Effector memory CD8-positive, alpha-beta T cell (primary cell): ENCODE measurements around the gene MVB12B.
A peak's percentile ranks its signal among the peaks of the same experiment; 100 is the strongest.

Experiments used
- ATAC-seq: fragments of 150-1000 bp; cut with Tn5 transposase; replicated peaks from 2 replicates; pipeline ENCODE4 v1.10.0; 2021; ENCODE audit warnings: mild to moderate bottlenecking, moderate library complexity
- DNase-seq, 3 experiments: peaks; one replicate each; pipeline ENCODE4 v3.0.0; 2021
- H3K27ac Mint-ChIP-seq, 2 donors: one replicate each; pipeline ENCODE4 v1.8.0; 2022; ENCODE audit warnings: mild to moderate bottlenecking in 2 of 2, mixed read lengths in 2 of 2, moderate library complexity in 2 of 2
- H3K27me3 Mint-ChIP-seq, 2 donors: one replicate each; pipeline ENCODE4 v1.8.0; 2022; ENCODE audit warnings: mixed read lengths in 2 of 2
- H3K36me3 Mint-ChIP-seq: one replicate; pipeline ENCODE4 v1.8.0; 2022; ENCODE audit warnings: mild to moderate bottlenecking, moderate library complexity, mixed read lengths; ENCODE audit not compliant: insufficient read depth
- H3K4me1 Mint-ChIP-seq, 2 donors: one replicate each; pipeline ENCODE4 v1.8.0; 2022; ENCODE audit warnings: low read depth in 2 of 2, mixed read lengths in 2 of 2
- H3K4me3 Mint-ChIP-seq, 2 donors: one replicate each; pipeline ENCODE4 v1.8.0; 2022; ENCODE audit warnings: mild to moderate bottlenecking in 2 of 2, mixed read lengths in 2 of 2, moderate library complexity in 2 of 2
- H3K9me3 Mint-ChIP-seq, 2 donors: one replicate each; pipeline ENCODE4 v1.8.0; 2022; ENCODE audit warnings: mixed read lengths in 2 of 2

Gene MVB12B

DNA sequence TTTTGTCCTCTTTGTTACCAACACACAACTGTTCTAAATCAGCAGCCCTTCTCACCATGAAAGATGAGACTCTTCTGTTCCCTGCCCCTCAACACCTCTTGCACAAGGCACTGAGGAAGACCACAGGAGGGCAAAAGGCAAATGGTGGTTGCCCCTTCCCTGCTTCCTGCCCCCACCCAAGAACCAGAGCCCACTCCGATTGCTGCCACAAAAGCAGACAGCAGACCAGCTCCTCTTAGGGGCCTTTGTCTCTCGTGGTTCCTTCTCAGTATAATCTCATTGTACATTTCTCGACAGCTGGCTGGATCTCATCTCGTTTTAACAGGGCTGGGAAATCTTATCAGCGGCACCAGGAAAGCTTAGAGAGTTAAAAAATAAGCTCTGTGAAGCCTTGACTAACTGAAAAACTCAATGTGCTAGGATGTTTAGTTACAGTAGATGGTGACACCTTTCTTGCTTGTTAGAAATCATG lies 1.1 kb downstream of the MVB12B start:
- Mint-ChIP-seq H3K27ac (peak overlapping the region; percentile 92 to 96), H3K9me3 (no peaks in the 10 kb centered on the region), H3K36me3 (peaks cover 14% of the 10 kb centered on the region), H3K4me3 (peak overlapping the region; percentile 83 to 87), H3K4me1 (peaks cover 56 to 62% of the 10 kb centered on the region in 2 donors), H3K27me3 (no peaks in the 10 kb centered on the region)
- ATAC-seq (no peak), DNase-seq (peak in 2 of 3 experiments; percentile 3 to 19)

DNA sequence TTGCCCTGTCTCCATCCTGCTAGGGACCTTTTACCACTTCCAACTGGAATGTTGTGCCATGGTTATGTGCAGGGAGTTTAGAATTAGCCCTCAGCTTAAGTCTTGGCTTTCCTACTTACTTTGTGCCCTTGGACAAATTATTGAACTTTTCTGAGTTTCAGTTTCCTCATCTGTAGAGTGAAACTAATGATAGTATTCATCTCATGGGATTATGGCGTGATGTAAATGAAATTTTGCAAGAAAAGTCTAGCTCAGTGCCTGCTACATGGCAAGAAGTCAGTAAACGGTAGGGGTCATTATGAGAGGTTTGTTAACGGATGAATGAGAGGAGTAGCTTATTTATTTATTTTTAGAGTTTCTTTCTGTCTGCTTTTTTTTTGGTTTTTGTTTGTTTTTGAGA lies 1.8 kb downstream of the MVB12B start:
- no peaks in the 10 kb centered on the region for H3K27me3 Mint-ChIP-seq
- no peaks in the 10 kb centered on the region for H3K9me3 Mint-ChIP-seq
- peak overlapping the region; percentile 92 to 96 for H3K27ac Mint-ChIP-seq
- peaks cover 57 to 64% of the 10 kb centered on the region in 2 donors for H3K4me1 Mint-ChIP-seq
- DNase-seq: no peak
- ATAC-seq: no peak
- H3K36me3 Mint-ChIP-seq: peaks cover 14% of the 10 kb centered on the region
- peak overlapping the region; percentile 83 to 87 for H3K4me3 Mint-ChIP-seq

DNA sequence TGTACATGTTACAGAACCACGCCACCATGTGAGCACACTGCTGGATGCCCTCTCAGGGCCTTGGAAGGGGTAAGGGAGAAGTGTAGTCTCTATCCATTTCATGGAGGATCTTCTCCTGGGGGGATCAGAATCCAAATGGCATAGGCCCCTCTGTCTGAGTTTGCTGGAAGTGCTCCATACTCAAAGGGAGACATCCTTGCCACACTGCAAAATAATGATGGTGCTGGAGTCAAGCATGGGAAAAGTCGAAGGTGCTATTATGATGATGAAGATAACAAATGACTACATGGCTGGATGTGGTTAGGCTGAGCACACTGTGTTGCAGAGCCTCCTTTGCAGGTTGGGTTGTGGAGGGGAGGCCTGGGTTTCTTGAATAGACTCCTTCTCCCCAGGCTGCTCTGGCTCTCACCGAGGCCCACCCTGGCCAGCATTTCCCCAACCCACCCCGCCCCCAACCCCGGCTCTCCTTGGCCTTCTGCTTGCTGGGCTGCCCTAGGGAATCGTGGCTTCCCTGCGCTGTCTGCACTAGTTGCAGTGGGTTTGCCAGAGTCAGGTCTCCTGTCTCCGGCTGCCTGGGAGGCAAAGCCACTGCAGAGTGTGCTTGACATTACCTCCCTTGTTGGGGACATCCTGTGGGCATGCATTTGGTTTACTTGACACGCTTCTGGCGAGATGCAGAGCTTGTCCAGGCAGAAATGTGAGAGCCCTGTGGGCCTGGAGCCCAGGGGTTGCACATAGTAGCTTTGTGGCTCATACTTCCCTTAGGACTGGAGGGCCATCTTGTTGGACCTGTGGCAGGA lies 3.0 kb downstream of the MVB12B start:
- DNase-seq (peak; percentile 16 to 46 (median 21)), ATAC-seq (peak; percentile 61)
- Mint-ChIP-seq H3K9me3 (no peaks in the 10 kb centered on the region), H3K27ac (peak overlapping the region; percentile 92 to 96), H3K27me3 (no peaks in the 10 kb centered on the region), H3K4me1 (peaks cover 62 to 70% of the 10 kb centered on the region in 2 donors), H3K36me3 (peaks cover 14% of the 10 kb centered on the region), H3K4me3 (peak overlapping the region; percentile 83 to 87)

DNA sequence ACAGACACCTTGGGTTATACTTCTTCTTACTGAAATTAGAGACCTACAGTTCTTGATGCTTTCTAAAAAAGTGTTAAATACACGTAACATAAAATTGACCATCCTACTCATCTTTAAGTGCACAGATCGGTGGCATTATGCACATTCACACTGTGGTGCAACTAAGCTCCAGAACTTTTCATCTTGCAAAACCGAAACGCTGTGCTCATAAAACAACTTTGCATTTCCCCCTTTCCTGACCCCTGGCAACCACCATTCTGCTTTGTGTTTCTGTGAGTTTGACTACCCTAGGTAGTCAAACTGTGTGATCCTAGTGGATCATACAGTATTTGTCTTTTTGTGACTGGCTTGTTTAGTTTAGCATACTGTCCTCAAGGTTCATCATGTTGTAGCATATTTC lies 3.9 kb downstream of the MVB12B start:
- Mint-ChIP-seq H3K4me1 (peaks cover 69 to 75% of the 10 kb centered on the region in 2 donors), H3K4me3 (peak overlapping the region; percentile 83 to 87), H3K27ac (peak overlapping the region; percentile 92 to 96), H3K9me3 (no peaks in the 10 kb centered on the region), H3K27me3 (no peaks in the 10 kb centered on the region), H3K36me3 (peaks cover 14% of the 10 kb centered on the region)
- no peak for DNase-seq
- no peak for ATAC-seq

DNA sequence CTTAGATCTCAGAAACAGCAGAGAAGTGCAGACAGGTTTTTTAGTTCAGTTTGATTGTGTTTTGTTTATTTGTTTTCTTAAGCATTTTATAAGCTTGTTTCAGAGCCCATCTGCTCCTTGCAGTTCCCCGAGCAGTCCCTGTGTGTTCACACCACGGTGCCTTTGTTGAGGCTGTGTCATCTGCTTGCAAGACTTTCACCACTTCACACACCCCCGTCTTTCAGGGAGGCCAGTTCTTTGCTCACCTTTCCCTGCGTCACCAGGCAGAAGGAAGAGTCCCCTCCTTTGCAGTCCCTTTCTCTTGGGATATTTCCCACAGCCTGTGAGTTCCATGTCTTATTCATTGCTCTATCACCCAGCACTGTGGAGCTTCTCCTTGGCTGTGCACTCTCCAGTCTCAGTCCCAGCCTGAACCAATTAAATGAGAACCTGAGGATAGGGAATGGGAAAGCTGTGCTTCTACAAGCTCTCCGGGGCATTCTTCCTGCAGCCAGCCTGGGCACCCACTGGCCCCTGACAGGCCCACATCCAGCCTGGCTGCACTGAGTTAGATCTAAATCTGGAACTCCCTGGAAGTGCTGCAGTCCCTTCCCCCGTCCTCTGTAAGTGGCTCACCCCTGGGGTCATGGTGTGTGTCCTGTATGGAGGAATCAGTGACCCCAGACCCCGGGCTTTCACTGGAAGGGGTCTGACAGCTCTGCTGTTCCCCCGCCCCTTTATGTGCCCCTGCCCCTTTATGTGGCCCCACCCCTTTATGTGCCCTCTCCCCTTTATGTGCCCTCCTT lies 5.5 kb downstream of the MVB12B start:
- H3K36me3 Mint-ChIP-seq: peaks cover 9% of the 10 kb centered on the region
- H3K27ac Mint-ChIP-seq: peak overlapping the region; percentile 91 to 96
- H3K27me3 Mint-ChIP-seq: no peaks in the 10 kb centered on the region
- DNase-seq (no peak), ATAC-seq (no peak)
- peak overlapping the region; percentile 29 to 87 for H3K4me3 Mint-ChIP-seq
- peaks cover 68 to 76% of the 10 kb centered on the region in 2 donors for H3K4me1 Mint-ChIP-seq
- no peaks in the 10 kb centered on the region for H3K9me3 Mint-ChIP-seq

DNA sequence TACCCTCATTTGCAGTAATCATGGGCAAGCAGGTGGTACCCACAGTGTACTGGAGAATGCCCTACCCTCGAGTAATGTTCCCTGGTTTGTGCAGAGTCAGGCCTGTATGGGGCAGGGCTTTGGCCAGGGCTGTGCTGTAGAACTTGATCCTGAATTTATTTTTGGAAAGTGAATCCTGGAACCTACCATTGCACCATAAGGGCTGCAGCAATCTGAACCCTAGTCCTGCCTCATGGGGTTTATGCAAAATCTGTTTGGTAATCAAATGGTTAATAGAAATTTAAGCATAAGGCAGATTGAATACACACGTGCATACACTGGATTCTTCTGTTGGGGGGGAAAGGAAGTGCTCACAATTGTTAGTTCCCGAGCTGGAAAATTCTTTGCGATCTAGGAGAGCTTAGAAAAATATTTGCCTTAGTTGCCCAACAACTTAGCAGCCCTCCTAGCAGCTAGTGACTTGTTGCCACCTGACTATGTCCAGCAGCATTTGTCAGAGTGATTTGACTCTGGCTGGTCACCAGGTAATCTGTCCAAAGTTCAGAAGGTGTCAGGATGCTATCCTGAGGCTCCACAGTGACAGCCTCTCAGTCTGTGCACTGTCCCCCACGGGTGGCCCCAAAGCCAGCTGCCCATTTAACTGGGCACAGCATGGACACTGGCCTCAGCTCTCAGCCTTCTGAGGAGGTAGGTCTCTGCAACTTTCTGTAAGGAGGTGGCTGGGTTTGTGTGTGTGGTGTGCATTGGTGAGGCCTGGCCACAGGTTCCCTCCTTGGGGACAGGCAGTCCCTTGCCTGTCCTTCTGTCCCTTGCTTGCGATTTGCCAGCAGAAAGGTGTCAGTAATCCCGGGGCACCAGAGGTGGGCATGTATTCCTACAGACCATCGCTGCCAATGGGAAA lies 8.3 kb downstream of the MVB12B start:
- H3K9me3 Mint-ChIP-seq: no peaks in the 10 kb centered on the region
- H3K27ac Mint-ChIP-seq: peak overlapping the region; percentile 38 to 81
- peaks cover 61 to 74% of the 10 kb centered on the region in 2 donors for H3K4me1 Mint-ChIP-seq
- DNase-seq (no peak), ATAC-seq (no peak)
- no peak overlapping the region for H3K4me3 Mint-ChIP-seq
- no peaks in the 10 kb centered on the region for H3K27me3 Mint-ChIP-seq
- H3K36me3 Mint-ChIP-seq: no peaks in the 10 kb centered on the region

DNA sequence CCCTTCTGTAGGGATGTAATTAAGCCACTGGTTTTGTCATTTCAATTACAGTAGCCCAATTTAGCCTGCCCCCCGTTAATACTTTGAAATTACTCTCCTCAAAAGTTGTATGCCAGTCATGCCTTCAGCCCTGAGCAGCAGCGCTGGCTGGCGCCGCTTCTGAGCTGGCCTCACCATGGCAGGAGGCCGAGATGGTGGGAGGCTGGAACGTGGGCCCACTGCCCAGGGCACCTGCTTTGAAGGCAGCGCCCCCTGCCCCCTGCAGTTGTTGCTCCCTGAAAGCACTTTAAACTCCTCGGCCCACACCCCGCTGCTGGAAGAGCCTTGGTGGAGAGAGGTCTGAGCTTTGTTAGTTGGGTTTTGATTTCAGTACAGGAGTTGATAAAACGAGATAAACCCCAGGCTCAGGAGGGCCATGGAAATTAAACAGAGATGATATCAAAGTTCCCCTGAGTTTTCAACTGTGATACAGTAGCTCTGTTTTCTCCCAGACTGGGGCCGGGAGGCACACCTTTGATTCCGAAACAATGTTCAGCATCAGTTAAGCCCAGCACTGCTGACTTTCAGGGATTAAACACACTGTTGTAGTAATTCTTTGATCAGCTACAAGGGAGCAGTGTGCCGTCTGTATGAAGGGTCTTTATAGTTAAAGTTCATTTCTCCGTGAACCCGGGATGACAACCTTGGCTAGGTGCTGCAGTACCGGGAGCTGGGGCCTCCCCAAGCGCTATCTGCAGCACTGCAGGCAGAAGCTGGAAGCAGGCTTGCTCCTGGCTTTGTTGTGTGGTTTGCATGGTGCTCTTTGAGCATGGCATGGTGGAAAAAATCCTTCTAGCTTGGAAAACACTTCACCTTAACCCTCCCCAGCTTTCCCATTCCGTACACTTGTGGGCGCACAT lies 9.5 kb downstream of the MVB12B start:
- peaks cover 52 to 63% of the 10 kb centered on the region in 2 donors for H3K4me1 Mint-ChIP-seq

DNA sequence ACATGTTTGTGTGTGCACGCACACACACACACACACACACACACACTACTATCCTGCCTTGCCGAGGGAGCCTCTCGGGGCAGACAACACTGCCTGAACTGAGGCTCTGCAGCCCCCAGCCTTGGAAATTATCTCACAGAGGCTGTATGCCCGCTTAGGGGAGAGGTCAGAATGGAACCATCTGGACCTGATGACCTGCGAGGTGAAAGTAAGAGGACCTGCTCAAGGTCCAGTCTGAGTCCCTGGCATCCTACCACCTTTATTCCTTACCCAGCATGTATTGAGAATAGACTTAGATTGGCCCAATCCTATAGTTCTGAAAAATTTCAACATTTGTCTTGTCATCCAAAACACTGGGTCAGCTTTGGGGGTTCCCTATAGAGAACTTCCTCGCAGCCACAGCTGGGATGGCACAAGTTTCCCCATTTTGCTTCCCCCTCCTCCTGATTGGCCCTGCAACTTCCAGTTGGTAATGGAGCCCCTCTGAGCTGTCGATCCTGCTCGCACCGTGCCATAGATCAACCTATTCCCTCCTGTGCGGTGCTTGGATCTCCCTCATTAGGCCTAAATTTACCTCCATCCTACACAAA lies 10.2 kb downstream of the MVB12B start:
- Mint-ChIP-seq H3K4me3 (no peak overlapping the region), H3K27me3 (no peaks in the 10 kb centered on the region), H3K27ac (peak overlapping the region; percentile 32 to 71), H3K36me3 (peaks cover 14% of the 10 kb centered on the region), H3K9me3 (no peaks in the 10 kb centered on the region), H3K4me1 (peaks cover 46 to 57% of the 10 kb centered on the region in 2 donors)
- ATAC-seq (no peak), DNase-seq (no peak)

More for the DNA sequence above, 9.5 kb downstream of the MVB12B start:
- no peaks in the 10 kb centered on the region for H3K9me3 Mint-ChIP-seq
- DNase-seq (no peak), ATAC-seq (no peak)
- H3K27me3 Mint-ChIP-seq: no peaks in the 10 kb centered on the region
- H3K27ac Mint-ChIP-seq: peak overlapping the region; percentile 38 to 71
- H3K36me3 Mint-ChIP-seq: peaks cover 8% of the 10 kb centered on the region
- H3K4me3 Mint-ChIP-seq: no peak overlapping the region

DNA sequence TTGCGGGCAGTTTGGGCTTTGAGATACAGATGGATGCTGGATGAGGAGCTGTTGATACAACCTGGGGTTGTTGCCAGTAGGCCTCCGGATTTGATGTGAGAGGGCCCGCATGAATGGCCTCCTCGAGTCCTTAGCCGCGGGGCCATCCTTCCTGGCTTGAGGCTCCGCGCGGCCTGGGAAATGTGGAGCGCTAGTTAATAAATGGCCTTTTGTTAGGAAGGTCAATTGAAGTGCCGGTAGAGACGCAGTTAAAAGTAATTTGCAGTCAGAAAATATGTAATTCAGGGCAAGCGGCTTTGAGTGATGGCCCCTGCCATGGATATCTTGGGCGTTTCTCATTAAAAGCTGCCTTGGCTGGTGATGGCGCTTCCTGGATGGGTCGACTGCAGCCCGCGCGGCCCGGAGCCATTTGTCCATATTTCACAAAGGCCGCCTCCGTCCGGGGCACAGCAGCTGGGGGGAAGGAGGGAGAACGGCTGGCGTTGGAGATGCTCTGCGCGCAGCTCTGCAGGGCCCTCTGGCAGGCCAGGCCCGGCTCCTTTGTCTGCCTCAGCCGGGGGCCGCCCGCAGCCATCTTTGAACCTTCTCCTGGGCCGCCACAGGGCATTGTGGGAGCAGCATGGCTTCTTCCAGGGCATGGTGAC lies 11.2 kb downstream of the MVB12B start:
- no peaks in the 10 kb centered on the region for H3K27me3 Mint-ChIP-seq
- H3K4me1 Mint-ChIP-seq: peaks cover 36 to 52% of the 10 kb centered on the region in 2 donors
- H3K4me3 Mint-ChIP-seq: no peak overlapping the region

DNA sequence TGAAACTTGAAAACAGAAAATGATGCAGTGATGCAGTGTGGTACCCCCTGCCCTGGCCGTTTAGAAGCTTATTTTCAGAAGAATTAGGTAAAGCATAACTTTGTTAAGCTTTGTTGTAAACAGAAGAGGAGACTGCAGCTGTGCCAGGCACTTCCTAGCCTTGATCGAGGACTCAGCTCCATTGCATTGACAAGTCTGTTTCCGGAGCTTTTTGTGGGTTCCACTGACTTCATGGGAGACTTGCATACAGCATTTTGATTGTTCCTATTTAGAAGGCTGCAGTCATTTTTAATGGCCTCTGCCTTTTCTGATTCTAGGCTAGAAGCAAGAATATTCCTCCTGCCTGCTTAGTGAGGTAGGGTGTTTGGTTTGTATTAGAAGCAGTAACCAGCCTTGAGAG lies 12.3 kb downstream of the MVB12B start:
- H3K27me3 Mint-ChIP-seq: no peaks in the 10 kb centered on the region
- DNase-seq (no peak), ATAC-seq (no peak)
- peaks cover 35 to 48% of the 10 kb centered on the region in 2 donors for H3K4me1 Mint-ChIP-seq
- H3K36me3 Mint-ChIP-seq: peaks cover 19% of the 10 kb centered on the region
- no peak overlapping the region for H3K4me3 Mint-ChIP-seq
- no peak overlapping the region for H3K27ac Mint-ChIP-seq
- no peaks in the 10 kb centered on the region for H3K9me3 Mint-ChIP-seq

More for the DNA sequence above, 11.2 kb downstream of the MVB12B start:
- H3K9me3 Mint-ChIP-seq: no peaks in the 10 kb centered on the region
- H3K27ac Mint-ChIP-seq: peak overlapping the region in 1 of 2 donors; percentile 78
- ATAC-seq (no peak), DNase-seq (no peak)
- H3K36me3 Mint-ChIP-seq: peaks cover 18% of the 10 kb centered on the region

DNA sequence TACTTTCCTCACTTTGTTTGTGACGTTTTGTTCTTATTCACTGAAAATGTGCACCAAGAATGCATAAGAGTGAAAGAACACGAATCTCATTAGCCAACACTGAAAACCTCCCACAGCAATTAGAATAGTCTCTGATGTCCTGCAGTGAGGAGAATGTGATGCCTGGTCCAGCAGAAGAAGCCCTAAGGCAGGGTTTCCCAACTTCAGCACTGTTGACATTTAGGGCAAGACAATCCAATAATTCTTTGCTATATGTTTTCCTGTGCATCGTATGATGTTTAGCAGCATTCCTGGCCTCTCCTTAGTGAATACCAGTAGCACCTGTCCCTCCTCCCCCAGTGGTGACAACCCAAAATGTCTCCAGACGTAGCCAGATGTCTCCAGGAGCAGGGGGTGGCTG lies 14.8 kb downstream of the MVB12B start:
- no peaks in the 10 kb centered on the region for H3K27me3 Mint-ChIP-seq
- ATAC-seq: no peak
- no peak overlapping the region for H3K4me3 Mint-ChIP-seq
- DNase-seq: no peak
- no peak overlapping the region for H3K27ac Mint-ChIP-seq
- H3K9me3 Mint-ChIP-seq: no peaks in the 10 kb centered on the region
- peaks cover 29% of the 10 kb centered on the region for H3K36me3 Mint-ChIP-seq
- H3K4me1 Mint-ChIP-seq: peaks cover 31 to 45% of the 10 kb centered on the region in 2 donors
